Hematopoietic multipotent progenitor cell treated with erythropoietin and hydrocortisone succinate and interleukin-3 and kit ligand, for 17 days (in vitro differentiated cells): ENCODE data around the gene CHCHD6.

ENCODE experiments used
- DNase-seq: peaks from one replicate; pipeline ENCODE4 v3.0.0-alpha.2; 2015; ENCODE audit warnings: low spot score

Gene CHCHD6

DNA sequence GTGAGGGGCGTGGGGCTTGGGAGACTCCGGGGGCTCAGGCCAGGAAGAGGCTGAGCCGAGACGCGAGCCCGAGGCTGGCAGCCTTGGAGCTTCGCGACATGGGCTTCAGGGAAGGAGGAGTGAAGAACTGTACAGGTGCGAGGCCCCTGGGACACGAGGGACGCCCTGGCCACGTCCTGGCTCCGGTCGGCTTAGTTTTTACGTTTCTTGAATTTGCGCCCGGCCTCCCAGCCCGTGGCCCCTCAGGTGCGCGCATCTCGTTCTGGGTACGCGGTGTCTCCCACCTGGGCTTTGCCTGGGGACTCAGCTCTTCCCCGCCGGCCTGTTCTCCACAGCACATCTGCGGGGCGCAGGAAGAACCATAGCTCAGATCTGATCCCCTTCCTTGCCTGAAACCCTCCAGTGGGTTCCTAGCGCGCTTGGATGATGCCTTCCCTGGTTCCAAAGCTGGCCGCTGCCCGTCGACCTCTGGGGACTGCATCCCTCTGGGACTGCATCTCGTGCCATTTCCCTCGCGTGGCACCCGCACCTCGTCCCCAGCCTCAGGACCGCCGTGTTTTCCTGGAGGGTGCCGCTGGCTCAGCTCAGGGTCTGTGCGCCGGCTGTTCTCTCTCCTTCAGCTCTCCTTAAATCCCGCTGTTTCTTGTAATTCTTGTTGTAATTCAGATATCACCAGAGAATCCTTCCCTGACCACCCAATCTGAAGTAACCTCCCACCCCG is 614 bp downstream of the CHCHD6 start:
- DNase-seq = no peak

- no peak for DNase-seq
These were observed 2.6 kb downstream of the CHCHD6 start for GRCh38 chr3:126706631-126707030.

DNA sequence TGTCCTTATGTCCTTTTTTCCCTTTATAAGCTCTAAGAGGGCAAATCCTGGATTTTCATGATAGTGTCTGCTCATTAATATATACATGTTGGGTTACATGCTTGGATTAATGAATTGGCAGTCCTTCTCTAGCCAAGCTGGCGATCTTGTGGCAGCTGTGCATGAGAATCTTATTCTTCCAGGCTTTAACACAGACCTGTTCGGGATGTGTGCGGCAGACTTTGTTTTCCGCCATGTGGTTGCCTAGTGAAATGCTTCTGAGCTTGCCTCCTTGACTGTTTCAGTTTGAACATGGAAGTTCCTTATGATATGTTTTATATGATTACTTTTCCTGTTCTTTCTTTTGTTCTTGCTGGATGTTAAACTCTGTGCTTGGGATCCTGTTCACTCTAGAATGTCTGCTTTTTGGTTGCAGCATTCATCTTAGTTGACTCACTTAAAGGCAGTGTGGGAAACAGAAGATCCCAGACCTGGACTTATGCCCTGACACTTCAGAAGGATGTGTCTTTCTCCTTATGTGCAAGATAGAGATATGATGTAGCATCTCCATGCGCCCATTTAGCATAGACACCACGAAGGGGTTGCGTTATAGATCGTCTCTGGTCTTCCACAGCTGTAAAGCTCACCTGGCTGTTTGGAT is 7.2 kb downstream of the CHCHD6 start:
- DNase-seq = no peak

DNA sequence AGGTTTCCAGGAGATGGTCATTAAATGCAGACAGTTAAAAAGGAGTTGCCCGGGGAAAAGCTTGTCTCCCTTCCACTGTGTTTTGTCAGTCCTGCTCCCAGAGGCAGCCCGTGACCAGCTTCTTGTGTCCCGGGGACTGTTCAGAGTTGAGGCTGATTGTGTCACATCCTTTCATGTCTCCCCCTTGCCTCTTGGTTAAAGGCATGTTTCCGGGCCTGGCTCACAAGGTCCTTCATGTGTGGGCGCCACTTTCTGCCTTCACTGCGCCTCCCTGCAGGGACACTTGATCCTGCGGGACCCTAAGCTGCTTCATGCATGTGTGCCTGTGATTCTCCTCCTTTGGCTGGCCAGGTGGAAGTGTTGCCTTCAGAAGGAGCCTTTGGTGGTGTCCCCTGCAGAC is 9.2 kb downstream of the CHCHD6 start:
- no peak for DNase-seq

DNA sequence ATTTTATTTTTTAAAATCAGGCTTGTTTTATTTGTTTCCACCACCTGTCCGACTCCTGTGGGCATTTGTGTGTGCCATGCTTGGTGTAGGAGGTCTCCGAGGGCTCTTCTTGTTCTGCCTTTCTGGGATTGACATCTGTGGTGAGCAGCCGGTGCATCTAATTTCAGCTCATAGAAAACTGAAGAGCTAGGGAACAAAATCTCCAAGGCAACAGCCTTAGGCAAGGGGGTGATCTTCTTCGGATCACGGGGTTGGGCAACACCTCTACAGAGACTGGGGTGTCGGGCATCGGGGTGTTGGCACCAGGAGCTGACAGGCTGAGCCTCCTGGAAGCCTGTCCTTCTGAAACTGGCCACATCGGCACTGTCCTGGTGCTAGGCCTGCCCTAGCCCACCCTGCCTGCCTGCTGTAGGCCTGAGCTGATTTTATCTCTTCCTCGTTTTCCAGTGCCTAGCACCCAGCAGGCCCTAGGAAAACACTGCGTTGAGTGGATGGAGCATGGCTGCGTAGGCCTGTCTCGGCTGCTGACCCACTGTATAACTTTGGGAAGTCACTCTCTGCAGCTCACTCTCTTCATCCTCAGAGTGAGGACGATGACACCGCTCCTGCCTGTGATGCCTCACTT is 10.3 kb downstream of the CHCHD6 start:
- no peak for DNase-seq

DNA sequence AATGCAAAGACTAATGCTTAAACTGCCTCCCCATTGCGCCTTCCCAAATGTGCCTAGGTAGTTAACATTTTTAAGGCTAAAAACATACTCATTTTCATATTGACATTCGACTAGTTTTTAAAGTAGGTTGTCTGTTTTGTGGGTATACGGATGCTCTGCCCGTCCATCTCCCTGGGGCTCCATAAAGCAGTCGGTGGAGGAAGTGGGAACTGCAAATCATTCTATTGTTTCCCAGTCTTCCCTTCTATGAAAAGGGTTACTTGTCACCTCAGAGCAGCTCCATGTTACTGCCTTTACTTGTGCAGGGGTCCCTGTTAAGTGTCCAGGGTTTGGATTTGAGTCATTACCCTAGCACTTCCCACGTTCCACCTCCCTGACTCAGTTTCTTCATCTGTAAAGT is 10.9 kb downstream of the CHCHD6 start:
- DNase-seq = no peak

DNA sequence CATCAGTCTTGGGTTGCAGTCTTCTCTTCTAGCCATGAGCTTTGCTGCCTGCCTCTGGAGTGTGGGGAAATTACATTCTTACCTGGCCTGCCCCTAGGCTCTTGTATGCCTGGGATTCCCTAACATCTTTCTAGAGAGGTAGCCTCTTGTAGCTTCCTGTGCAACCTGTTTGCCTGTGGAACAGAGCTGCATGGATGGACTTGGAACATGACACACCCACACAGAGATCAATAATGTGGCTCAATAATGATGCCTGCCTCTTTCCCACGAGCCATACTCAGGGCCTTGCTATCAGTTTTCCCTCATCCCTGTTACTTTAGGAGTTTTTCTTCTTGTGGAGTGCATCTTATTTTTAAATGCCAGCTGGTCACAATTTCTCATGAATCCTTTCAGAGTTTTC is 11.4 kb downstream of the CHCHD6 start:
- DNase-seq = no peak

- no peak for DNase-seq
These were observed 12.0 kb downstream of the CHCHD6 start for GRCh38 chr3:126716057-126716456.

DNA sequence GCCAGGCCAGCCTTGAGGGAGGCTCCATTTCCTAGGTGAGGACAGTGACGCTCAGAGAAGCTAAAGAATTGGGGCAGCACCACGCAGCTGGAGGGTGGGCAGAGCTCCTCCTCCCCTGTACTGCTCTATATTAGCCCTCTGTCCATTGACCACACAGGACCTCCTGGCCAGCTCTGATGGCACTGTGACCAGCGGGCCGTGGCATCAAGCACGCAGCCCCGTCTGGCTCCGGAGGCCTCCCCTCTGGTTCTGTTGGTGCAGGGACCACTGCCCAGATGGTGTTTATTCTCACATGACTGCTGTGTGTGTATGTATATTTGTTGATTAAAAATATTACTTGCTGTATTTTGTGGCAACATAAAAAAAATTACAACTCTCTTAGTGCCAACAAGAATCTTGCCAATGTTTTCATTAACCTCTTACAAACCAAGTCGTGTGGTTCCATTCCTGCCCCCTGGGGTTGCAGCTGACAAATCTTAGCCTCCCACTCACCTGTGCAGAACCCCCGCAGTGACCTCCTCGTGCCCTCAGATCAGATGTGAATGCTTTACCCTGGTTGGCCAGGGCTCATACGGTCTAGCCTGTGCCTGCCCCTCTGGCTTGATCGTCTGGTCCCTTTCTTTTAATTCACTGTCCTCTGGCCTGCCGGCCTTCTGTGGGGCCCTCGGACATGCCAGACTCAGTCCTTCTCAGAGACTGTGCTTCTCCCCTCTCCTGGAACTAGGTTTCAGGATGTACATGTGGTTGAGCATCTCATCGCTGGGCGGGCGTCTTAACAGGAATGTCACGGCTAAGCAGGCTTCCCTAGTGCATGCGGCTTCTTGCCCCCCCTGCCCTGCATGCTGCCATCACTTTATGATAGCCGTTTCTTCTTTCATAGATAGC is 14.8 kb downstream of the CHCHD6 start:
- DNase-seq = no peak

GRCh38 chr3:126720596-126720995 is 16.6 kb downstream of the CHCHD6 start:
- DNase-seq = no peak

- DNase-seq = no peak
These were observed 17.2 kb downstream of the CHCHD6 start for GRCh38 chr3:126721246-126721645.

DNA sequence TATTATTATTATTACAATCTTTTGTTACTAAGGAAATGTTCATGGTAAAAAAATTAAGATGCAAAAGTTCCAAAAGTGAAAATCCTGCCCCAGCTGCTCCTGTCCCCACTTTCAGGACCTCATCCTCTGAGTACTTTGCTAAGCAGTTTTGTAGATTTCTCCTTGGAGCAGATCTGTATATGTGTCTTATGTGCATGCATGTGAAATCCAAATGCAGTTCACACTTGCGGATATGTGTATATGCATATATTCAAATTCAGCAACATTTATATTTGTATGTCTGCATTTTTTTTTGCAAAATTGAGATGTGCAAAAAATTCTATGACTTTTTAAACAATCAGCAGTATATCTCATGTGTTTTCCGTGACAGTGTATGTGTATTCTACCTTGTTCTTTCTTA is 19.2 kb downstream of the CHCHD6 start:
- no peak for DNase-seq

DNA sequence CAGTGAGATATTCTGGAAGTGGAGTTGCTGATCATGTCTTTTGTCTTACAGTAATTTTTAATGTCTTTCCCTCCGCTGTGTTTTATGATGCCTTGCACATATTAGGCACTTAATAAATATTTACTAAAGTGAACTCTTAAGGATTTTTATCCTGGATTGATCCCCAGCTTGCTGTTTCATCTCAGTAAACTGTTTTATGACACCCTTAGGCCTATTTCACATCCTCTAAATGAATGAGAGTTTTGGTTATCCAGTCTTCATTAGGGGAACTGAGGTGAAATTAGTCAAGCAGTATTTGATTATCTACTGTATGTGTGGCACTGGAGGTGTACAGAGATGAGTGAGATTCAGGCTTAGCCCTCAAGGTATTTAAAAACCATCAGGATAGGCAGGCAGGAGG is 19.8 kb downstream of the CHCHD6 start:
- no peak for DNase-seq

DNA sequence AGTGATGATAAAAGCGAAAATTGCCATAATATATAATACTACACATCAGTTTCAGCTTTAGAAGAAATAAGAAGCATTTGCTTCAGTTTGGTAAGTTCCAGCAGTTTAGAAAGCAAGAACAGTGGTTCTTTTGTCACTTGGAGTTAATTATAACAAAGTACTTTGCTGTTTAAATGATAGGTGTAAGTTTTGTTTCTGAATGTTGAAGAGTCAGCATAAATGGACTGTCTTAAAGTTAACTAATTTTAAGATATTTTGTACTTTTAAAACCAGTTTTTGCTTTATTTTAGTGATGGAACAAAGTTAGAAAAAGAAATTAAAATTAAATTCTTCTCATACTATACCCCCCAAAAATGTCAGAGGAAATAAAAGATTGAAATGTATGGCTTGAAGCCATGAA is 24.6 kb downstream of the CHCHD6 start:
- DNase-seq = no peak

DNA sequence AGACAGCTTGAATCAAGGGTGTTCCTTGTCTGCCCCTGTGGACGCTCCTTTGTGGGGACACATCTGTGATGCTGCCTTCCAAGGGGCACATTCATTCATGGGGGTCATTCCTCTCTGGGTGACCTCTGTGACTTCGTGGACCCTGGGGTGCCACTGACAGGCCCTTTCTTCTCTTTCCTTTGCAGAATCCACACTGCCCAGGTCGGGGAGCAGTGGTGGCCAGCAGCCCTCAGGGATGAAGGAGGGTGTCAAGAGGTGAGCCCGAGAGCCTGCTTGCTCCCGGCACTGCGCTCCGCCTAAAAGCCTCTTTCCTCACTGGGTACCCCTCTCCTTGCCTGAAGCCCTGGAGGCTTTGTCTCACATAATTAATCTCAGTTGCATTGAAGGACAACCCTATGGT is 26.3 kb downstream of the CHCHD6 start:
- no peak for DNase-seq

DNA sequence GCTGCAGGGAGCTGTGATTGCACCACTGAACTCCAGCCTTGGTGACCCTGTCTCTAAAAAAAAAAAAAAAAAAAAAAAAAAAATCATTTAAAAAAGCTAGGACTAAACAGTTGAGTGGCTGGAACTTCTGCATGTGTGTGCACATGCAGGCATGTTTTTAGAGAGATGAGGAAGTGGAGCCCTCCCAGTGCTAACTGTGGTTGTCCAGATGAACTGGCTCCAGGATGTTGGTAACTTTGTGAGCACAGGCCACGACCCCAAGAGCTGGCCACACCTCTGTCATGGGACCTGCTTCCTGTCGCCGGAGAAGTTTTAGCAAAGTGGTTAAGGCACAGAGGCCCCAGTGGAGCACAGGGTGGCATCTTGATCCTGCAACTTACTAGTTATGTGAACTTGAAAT is 27.0 kb downstream of the CHCHD6 start:
- DNase-seq = no peak

GRCh38 chr3:126732281-126733060 is 28.4 kb downstream of the CHCHD6 start:
- DNase-seq = no peak

DNA sequence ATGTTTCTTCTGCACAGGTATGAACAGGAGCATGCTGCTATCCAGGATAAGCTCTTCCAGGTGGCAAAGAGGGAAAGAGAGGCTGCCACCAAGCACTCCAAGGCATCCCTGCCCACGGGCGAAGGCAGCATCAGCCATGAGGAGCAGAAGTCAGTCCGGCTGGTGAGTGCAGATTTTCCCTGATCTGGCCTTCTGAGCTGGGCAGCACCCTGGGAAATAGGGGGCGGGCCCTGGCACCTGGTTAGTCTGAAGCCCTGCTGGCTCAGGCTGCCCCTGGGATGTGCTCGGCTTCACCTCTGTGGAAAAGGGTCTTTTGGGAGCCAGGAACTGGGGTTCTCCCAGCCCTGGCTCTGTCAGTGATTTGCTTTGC is 29.0 kb downstream of the CHCHD6 start:
- no peak for DNase-seq

DNA sequence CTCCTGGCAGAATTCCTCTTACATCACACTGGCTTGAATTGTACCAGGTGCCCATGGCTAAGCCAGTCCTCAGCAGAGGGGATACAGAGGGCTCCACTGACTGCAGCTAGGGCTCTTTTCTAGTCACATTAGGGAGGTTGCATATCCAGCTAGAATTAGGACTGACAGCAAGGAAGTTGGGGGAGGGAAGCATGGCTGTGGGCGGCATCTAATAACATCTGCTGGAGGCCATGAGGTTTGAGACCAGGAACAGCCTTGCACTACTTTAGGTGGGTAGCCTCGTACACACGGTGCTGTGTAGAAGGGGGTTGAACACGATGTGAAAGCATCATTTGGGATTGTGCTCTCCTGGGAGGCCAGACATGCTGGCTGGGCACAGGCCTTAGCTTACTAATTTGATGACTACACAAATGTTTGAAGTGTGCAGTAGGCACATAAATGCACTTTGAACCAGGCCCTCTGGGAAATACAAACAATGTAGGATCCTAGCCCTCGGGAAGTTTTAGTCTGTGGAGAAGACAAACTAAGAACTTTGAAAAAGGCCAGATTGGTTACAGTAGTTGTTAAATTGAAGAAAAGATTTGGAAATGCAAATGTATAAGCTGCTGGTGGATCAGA is 30.2 kb downstream of the CHCHD6 start:
- no peak for DNase-seq

- DNase-seq = no peak
These were observed 33.5 kb downstream of the CHCHD6 start for GRCh38 chr3:126737527-126737926.

GRCh38 chr3:126742057-126742456 is 38.0 kb downstream of the CHCHD6 start:
- no peak for DNase-seq
